RWPE1 (cell line): ENCODE data around the gene ESRRG.
"Not testable (repeated sequence)": the region's sequence is repeated elsewhere in the genome, so short reads cannot be mapped to it uniquely, and the experiment has no call there.

Experiments used
- CTCF ChIA-PET: fragments of 350-600 bp; sonication (Branson Sonifier 250); formaldehyde crosslinking; extraction: SDS; loops from one replicate; lab custom pipeline; 2021; lab: Yijun Ruan, JAX
- POLR2A ChIA-PET: fragments of 400-600 bp; formaldehyde crosslinking; extraction: SDS; loops from one replicate; lab custom pipeline; 2020; ENCODE audit warnings: antibody characterized with exemption; ENCODE audit not compliant: low non-redundant PET; lab: Yijun Ruan, JAX
- DNase-seq: peaks from one replicate; pipeline ENCODE4 v3.0.0; 2012; ENCODE audit warnings: low spot score
- H3K27ac ChIP-seq: fragments of 450-650 bp; 2 replicates; pipeline ENCODE4 v1.5.1; 2017
- TF ChIP-seq, protein P1 (sequence below): fragments of 450-650 bp; conservative IDR thresholded peaks from 2 replicates; pipeline ENCODE4 v1.5.1; 2017; ENCODE audit warnings: low read depth, mild to moderate bottlenecking

Gene ESRRG

DNA sequence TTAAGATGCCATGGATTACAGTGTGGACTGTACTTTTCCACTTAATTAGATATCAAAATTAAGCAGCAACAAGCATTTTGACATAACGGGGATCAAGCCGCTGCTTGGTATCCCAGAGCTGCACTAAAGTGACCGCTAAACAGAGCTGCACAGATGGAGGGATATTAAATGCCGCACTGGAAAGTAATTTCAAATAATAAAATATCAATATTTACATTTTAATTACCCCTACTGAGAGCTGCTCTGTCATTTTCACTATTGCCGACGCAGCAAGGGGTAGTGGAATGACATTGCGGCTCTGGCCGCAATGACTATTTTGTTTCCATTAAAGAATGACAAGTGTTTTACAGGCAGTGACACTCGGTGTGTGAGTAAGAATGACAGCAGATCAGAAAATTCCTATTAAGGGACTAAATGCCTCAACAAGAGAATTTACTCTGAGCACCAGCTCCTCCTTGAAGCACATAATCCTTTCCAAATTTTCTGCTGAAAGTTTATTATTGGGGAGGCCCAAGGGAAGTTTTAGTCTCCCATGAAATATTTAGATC is 190.9 kb downstream of the ESRRG start:
- ChIA-PET POLR2A (no interaction called here), CTCF (no interaction called here)
- H3K27ac ChIP-seq = no peak overlapping the region
- TF ChIP-seq, protein P1, sequence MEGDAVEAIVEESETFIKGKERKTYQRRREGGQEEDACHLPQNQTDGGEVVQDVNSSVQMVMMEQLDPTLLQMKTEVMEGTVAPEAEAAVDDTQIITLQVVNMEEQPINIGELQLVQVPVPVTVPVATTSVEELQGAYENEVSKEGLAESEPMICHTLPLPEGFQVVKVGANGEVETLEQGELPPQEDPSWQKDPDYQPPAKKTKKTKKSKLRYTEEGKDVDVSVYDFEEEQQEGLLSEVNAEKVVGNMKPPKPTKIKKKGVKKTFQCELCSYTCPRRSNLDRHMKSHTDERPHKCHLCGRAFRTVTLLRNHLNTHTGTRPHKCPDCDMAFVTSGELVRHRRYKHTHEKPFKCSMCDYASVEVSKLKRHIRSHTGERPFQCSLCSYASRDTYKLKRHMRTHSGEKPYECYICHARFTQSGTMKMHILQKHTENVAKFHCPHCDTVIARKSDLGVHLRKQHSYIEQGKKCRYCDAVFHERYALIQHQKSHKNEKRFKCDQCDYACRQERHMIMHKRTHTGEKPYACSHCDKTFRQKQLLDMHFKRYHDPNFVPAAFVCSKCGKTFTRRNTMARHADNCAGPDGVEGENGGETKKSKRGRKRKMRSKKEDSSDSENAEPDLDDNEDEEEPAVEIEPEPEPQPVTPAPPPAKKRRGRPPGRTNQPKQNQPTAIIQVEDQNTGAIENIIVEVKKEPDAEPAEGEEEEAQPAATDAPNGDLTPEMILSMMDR = no peak
- no peak for DNase-seq

DNA sequence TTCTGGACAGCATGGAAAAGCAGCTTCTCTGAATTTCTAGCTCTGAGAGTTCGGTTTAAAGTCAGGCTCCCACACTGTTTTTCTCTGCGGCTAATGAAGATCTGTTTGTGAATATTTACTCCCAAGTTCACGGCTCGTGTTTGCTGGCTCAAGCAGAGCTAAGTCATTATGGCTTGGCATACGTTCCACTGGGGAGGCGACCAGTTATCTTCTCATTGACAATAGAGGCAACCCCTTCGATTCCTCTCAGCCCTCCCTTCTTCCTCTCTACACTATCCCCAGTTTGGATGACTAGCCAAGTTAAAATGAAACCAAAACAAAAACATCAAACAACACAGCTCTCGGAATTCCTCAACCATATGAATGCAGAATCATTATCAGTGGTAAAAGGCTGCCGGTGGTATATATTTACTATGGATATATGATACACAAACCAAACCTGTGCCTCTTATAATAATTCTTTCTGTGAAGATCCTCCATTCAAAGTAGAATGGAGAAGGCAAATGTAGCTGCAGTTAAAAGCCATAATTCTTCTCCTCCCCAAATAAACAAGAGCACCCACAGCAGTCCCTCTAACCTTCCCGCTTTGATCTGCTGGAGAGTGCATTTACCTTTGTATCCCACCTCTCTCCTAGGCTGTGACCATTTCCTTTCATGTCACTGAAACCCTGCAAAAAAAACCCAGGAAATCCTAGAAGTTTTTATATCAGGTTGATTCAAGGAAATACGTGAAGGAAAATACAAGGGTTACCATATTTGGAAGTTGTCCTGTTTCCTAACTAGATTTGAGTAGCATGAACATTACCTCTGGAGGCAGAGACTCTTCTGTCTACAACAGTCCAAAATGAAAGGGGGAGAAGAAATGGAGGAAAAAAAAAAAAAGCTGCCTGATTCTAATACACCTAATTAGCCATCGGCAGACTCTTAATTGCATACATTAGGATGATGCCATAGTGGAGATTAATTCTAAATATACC is 191.7 kb downstream of the ESRRG start:
- ChIA-PET POLR2A (no interaction called here), CTCF (no interaction called here)
- H3K27ac ChIP-seq = no peak overlapping the region
- DNase-seq = peak; percentile 13
- TF ChIP-seq, protein P1 = no peak

DNA sequence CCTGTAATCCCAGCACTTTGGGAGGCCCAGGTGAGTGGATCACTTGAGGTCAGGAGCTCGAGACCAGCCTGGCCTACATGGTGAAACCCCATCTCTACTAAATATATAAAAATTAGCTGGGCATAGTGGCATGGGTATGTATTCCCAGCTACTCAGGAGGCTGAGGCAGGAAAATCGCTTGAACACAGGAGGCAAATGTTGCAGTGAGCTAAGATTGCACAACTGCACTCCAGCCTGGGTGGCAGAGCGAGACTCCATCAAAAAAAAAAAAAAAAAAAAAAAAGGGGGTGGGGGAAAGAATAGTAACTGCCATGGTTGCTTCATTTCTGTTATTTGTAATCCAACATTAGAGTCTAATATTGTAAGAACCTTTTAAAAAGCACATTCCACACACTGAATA is 193.4 kb downstream of the ESRRG start:
- H3K27ac ChIP-seq, DNase-seq, POLR2A ChIA-PET, CTCF ChIA-PET: not testable (repeated sequence)

DNA sequence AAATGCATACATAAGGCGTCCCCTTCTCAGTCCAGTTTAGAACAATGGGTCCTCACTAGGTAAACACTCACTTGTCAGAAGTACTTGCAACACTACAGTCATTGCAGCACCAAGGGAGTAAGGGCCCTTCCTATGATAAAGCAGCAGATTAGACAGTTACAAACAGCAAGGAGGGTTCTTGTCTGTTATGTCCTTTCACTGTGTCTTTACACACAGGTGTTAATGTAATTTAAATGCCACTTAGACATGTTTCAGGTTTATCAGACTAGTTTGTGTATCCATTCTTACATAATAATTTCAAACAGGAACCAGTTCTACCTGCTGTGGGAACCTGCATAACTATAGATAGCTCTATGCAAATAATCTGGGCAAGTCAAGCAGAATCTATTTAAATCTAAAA is 194.4 kb downstream of the ESRRG start:
- CTCF ChIA-PET = interaction anchor here (0.6 kb wide), 1 partner anchor 604 kb away, joined by 3 read pairs; no protein-coding TSS in a partner anchor

DNA sequence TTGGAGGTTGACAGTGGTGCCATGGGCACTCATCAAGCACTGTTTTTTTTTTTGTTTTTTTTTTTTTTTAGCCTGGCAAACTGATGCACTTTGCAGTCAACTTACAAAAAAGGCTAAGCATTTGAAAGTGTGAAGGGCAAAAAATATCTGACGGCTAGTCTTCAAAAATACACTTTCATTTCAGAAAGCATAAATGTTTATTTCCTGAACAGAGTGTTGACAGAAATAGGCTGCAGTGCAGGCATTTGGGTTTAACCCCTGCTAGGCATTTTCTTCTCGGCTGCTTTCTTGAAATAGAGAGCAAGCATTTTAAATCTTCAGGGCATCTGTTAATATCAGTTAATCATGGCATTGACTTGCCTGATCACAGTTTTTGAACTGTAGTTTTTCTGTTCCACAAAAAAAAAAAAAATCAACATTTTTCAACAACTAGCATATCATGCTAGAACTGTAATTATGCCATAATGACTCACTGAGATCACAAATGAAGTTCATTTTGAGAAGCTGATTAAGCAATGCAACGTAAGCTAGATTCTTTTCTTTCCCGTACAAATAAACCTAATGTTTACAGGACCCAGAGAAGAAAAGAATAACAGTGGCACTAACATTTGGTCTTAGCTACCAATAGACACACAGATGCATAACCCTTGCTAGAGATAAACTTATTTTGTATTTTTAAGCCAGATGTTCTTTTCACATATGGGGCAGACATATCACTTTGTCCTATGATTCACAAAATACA is 199.6 kb downstream of the ESRRG start:
- POLR2A ChIA-PET = no interaction called here
- CTCF ChIA-PET = interaction anchor here (0.6 kb wide), 1 partner anchor 22 kb away, joined by 4 read pairs; no protein-coding TSS in a partner anchor
- H3K27ac ChIP-seq = no peak overlapping the region
- TF ChIP-seq, protein P1 = no peak
- no peak for DNase-seq

More for the DNA sequence above, 194.4 kb downstream of the ESRRG start:
- DNase-seq = no peak
- POLR2A ChIA-PET = no interaction called here
- TF ChIP-seq, protein P1 = no peak
- no peak overlapping the region for H3K27ac ChIP-seq

DNA sequence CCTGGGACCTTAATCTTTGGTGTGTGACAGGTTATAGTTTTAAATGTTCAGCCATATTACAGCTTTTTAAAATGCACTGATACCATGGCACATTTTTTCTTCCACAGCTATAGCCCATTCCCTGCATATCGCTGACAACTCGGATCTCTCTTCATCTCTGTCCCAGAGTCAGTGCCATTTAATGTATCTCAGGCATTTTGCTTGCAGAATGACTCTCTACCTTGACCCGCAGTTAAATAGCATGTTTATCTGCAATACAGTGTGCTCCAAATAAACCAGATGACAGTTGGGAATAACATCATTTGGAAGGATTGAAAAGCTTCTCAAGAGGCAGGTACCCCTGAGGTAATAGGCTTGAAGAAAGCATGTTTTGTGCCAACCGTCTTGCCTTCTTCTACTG is 200.2 kb downstream of the ESRRG start:
- DNase-seq = no peak
- CTCF ChIA-PET = no interaction called here
- POLR2A ChIA-PET = no interaction called here
- TF ChIP-seq, protein P1 = no peak
- H3K27ac ChIP-seq = no peak overlapping the region
